GM06990 (cell line): ENCODE measurements around the gene BCAS3.
"Not testable (repeated sequence)": the region's sequence is repeated elsewhere in the genome, so short reads cannot be mapped to it uniquely, and the experiment has no call there.

Experiments
- DNase-seq: peaks from one replicate; pipeline ENCODE4 v3.0.0-alpha.2; 2011; ENCODE audit not compliant: insufficient read length; ENCODE audit errors: extremely low read depth
- H3K27me3 ChIP-seq: replicated peaks from 2 replicates; pipeline ENCODE4 v1.6.0; 2011; ENCODE audit warnings: low read length; ENCODE audit not compliant: control insufficient read depth, insufficient read depth
- H3K36me3 ChIP-seq: 2 replicates; pipeline ENCODE4 v1.5.1; 2011; ENCODE audit warnings: low read length; ENCODE audit not compliant: control insufficient read depth, insufficient read depth
- H3K4me3 ChIP-seq: replicated peaks from 2 replicates; pipeline ENCODE4 v1.5.1; 2011; ENCODE audit warnings: low read depth, mild to moderate bottlenecking, control low read depth, low read length
- CTCF ChIP-seq: IDR thresholded peaks from 2 replicates; pipeline ENCODE4 v1.5.1; 2011; ENCODE audit warnings: low read length, control low read depth, mild to moderate bottlenecking, inconsistent platforms; ENCODE audit not compliant: insufficient read depth, poor library complexity, severe bottlenecking

Gene BCAS3

GRCh38 chr17:61017317-61018006, 339.8 kb downstream of the BCAS3 start:
- H3K36me3 ChIP-seq = no peaks in the 10 kb centered on the region
- TF ChIP-seq CTCF = no peak
- DNase-seq = no peak
- H3K4me3 ChIP-seq = no peak overlapping the region
- H3K27me3 ChIP-seq = no peaks in the 10 kb centered on the region

- no peak overlapping the region for H3K4me3 ChIP-seq
- no peak for DNase-seq
- no peak for TF ChIP-seq CTCF
- no peaks in the 10 kb centered on the region for H3K36me3 ChIP-seq
- H3K27me3 ChIP-seq = no peaks in the 10 kb centered on the region
Measured at GRCh38 chr17:61018938-61019337, 341.3 kb downstream of the BCAS3 start.

- no peak for TF ChIP-seq CTCF
- H3K27me3 ChIP-seq = no peaks in the 10 kb centered on the region
- H3K4me3 ChIP-seq = no peak overlapping the region
- H3K36me3 ChIP-seq = no peaks in the 10 kb centered on the region
- no peak for DNase-seq
Measured at GRCh38 chr17:61023996-61024395, 346.3 kb downstream of the BCAS3 start.

GRCh38 chr17:61026818-61027217, 349.2 kb downstream of the BCAS3 start:
- Histone ChIP-seq H3K4me3 (no peak overlapping the region), H3K36me3 (no peaks in the 10 kb centered on the region), H3K27me3 (no peaks in the 10 kb centered on the region)
- no peak for DNase-seq
- no peak for TF ChIP-seq CTCF

- Histone ChIP-seq H3K27me3 (no peaks in the 10 kb centered on the region), H3K36me3 (no peaks in the 10 kb centered on the region), H3K4me3 (no peak overlapping the region)
- no peak for DNase-seq
- no peak for TF ChIP-seq CTCF
Measured at GRCh38 chr17:61029181-61029580, 351.5 kb downstream of the BCAS3 start.

- H3K36me3 ChIP-seq = no peaks in the 10 kb centered on the region
- no peaks in the 10 kb centered on the region for H3K27me3 ChIP-seq
- no peak for TF ChIP-seq CTCF
- DNase-seq = no peak
- no peak overlapping the region for H3K4me3 ChIP-seq
Measured at GRCh38 chr17:61040666-61041065, 363.0 kb downstream of the BCAS3 start.

- DNase-seq, H3K4me3 ChIP-seq, H3K36me3 ChIP-seq, H3K27me3 ChIP-seq: not testable (repeated sequence)
Measured at GRCh38 chr17:61042348-61042747, 364.7 kb downstream of the BCAS3 start.
